Astrocyte (in vitro differentiated cells and primary cell): Measurements from ENCODE around the gene SERPINE1.

ENCODE experiments used
- EZH2 ChIP-seq: IDR thresholded peaks from 2 replicates; pipeline ENCODE4 v1.6.1; 2012; ENCODE audit warnings: mild to moderate bottlenecking, low read length, inconsistent platforms; ENCODE audit not compliant: insufficient read depth
- TF ChIP-seq, protein P1 (sequence below): IDR thresholded peaks from 2 replicates; pipeline ENCODE4 v1.5.1; 2011; ENCODE audit warnings: low read depth, mild to moderate bottlenecking, inconsistent platforms, low read length, moderate library complexity; ENCODE audit not compliant: insufficient read depth

DNA sequence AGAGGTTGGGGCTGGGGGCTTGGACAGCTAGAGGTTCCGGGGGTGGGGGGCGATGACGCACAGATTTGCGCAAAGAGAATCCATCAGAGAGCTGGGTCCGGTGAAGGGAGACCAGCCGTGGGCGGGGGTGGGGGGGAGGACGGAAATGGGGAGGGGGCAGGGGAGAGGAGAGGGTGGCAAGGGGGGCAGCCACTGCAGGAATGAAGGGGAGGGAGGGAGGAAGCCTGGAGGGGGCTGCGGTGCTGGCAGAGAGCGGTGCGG is 39.7 kb downstream of the SERPINE1 start:
- TF ChIP-seq, protein P1, sequence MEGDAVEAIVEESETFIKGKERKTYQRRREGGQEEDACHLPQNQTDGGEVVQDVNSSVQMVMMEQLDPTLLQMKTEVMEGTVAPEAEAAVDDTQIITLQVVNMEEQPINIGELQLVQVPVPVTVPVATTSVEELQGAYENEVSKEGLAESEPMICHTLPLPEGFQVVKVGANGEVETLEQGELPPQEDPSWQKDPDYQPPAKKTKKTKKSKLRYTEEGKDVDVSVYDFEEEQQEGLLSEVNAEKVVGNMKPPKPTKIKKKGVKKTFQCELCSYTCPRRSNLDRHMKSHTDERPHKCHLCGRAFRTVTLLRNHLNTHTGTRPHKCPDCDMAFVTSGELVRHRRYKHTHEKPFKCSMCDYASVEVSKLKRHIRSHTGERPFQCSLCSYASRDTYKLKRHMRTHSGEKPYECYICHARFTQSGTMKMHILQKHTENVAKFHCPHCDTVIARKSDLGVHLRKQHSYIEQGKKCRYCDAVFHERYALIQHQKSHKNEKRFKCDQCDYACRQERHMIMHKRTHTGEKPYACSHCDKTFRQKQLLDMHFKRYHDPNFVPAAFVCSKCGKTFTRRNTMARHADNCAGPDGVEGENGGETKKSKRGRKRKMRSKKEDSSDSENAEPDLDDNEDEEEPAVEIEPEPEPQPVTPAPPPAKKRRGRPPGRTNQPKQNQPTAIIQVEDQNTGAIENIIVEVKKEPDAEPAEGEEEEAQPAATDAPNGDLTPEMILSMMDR, result no peak
- TF ChIP-seq EZH2, result no peak
